Cortex of kidney (tissue), 1 donor: Measurements from ENCODE around the gene DPEP2.
"Not testable (repeated sequence)": the region's sequence is repeated elsewhere in the genome, so short reads cannot be mapped to it uniquely, and the experiment has no call there.

Experiments
- DNase-seq: peaks from one replicate; lab custom pipeline; 2025; lab: John Stamatoyannopoulos, UW

Gene DPEP2, protein sequence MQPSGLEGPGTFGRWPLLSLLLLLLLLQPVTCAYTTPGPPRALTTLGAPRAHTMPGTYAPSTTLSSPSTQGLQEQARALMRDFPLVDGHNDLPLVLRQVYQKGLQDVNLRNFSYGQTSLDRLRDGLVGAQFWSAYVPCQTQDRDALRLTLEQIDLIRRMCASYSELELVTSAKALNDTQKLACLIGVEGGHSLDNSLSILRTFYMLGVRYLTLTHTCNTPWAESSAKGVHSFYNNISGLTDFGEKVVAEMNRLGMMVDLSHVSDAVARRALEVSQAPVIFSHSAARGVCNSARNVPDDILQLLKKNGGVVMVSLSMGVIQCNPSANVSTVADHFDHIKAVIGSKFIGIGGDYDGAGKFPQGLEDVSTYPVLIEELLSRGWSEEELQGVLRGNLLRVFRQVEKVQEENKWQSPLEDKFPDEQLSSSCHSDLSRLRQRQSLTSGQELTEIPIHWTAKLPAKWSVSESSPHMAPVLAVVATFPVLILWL

DNA sequence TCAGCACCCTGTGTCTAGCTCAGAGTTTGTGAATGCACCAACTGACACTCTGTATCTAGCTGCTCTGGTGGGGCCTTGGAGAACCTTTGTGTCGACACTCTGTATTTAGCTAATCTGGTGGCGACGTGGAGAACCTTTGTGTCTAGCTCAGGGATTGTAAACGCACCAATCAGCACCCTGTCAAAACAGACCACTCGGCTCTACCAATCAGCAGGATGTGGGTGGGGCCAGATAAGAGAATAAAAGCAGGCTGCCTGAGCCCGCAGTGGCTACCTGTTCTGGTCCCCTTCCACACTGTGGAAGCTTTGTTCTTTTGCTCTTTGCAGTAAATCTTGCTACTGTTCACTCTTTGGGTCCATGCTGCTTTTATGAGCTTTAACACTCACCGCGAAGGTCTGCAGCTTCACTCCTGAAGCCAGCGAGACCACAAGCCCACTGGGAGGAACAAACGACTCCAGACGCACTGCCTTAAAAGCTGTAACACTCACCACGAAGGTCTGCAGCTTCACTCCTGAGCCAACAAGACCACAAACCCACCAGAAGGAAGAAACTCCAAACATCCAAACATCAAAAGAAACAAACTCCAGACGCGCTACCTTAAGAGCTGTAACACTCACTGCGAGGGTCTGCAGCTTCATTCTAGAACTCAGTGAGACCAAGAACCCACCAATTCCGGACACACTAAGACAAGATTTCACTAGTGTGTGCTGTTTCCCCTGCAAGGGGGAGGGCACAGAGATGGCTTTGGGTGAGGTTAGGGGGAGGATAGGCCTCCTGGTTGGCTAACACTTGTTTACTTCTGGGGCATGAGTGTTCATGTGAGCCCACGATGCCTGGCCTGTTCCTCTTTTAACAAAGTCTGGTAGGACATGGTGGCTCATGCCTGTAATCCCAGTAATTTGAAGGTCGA is at the start of gene DPEP2:
Gene DPEP2 (minus strand): TSS at position 706 of the 910 bp plus-strand sequence. CDS start 6,272 bp downstream, outside the sequence.
- not testable (repeated sequence) for DNase-seq

DNA sequence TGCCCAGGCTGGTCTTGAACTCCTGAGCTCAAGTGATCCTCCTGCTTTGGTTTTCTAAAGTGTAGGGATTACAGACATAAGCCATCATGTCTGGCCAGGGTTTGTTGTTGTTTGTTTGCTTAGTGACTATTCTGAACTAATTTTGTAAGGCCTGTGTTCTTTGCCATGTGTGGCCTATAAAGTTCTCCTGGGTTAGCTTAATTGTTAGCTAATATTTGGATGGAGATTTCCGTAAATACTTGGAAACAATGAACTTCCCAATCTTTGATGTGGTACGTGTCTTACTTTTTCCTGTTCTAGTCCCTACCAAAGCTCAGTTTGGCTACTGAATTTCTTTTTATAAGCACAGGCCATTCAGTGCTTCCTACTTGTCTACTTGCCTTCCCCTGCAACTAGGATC is 48.7 kb upstream of the DPEP2 start:
- no peak for DNase-seq

DNA sequence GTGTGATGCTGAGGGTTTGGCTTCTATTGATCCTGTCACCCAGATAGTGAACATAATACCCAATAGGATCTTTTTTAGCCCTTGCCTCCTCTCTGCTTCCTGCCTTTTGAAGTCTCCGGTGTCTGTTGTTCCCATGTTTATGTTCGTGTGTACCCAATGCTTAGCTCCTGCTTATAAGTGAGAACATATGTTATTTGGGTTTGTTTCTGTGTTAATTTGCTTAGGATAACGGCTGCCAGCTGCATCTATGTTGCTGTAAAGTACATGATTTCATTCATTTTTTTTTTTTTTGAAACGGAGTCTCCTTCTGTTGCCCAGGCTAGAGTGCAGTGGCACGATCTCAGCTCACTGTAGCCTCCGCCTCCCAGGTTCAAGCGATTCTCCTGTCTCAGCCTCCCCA is 46.8 kb upstream of the DPEP2 start:
- DNase-seq: no peak

DNA sequence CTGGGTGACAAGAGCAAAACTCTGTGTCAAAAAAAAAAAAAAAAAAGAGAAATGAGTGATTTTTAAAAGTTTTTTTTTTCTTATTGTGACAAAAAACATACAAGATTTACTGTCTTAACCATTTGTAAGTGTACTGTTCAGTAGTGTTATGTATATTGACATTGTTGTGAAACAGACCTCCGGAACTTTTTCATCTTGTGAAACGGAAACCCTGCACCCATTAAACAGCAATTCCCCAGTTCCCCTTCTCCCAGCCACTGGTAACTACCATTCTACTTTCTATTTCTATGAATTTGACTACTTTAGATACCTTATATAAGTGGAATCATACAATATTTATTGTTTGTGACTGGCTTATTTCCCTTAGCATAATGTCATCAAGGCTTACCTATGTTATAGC is 42.5 kb upstream of the DPEP2 start:
- DNase-seq: no peak

DNA sequence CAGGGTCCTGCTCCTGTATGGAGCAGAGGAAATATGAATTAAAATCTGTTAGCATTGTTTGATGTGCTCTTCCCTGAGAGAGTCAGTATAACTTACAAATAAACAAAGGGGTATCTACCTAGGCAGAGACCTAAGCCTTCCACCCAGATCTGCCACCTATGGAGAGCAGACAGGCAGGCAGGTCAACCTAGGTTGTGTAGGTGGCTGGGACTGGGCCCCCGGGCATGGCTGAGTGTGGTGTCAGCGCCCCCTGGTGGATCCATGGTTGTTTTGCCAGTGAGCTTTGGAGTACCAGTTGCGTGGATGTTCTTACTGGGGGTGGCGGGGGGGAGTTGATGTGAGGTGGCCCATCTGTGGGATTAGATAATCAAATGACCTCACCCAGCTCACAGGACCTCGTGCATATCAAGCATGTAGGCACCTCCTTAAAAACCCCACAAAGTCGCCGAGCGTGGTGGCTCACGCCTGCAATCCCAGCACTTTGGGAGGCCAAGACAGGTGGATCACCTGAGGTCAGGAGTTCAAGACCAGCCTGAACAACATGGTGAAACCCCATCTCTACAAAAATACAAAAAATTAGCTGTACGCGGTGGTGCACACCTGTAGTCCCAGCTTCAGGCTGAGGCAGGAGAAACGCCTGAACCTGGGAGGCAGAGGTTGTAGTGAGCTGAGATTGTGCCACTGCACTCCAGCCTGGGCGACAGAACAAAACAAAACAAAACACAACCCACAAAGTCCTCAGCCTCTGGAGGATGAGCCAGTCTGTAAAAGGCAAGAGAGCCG is 41.4 kb upstream of the DPEP2 start:
- DNase-seq: no peak

DNA sequence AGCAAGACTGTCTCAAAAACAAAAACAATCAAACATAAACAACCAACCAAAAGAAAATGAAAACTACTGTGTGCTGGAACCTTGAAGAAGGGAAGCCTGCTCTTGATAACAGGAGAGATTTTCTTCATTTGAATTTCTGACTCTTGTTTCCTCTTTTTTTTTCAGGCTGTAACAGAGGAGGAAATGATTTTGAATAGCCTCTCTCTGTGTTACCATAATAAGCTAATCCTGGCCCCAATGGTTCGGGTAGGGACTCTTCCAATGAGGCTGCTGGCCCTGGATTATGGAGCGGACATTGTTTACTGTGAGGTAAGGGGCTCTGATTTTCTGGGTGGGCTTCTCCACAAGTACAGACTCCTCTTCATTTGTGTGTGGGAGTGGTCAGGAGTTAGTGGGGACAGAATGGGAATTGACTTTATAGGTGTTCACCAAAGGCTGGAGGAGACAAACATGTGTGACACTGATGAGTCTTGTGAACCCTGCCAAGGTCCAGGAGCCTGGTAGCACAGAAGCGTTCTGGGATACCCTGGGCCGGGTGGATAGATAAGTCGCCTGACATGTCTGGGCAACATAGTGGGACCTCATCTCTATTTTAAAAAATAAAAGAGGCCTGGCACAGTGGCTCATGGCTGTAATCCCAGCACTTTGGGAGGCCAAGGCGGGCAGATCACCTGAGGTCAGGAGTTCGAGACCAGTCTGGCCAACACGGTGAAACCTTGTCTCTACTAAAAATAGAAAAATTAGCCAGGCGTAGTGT is 38.7 kb upstream of the DPEP2 start:
- DNase-seq: no peak

DNA sequence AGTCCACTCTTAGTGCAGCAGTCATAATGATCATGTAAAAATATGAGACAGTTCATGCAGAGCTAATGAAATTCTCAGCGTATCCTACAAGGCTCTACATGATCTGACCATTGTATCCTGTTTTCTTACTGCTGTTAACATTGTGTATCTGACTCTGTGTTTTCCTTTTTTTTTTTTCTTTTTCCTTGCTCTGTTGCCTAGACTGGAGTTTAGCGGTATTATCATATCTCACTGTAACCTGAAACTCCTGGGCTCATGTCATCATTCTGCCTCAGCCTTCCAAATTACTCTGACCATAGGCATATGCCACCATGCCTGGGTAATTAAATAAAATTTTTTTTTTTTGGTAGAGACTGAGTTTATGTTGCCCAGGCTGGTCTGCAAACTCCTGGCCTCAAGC is 35.9 kb upstream of the DPEP2 start:
- no peak for DNase-seq

DNA sequence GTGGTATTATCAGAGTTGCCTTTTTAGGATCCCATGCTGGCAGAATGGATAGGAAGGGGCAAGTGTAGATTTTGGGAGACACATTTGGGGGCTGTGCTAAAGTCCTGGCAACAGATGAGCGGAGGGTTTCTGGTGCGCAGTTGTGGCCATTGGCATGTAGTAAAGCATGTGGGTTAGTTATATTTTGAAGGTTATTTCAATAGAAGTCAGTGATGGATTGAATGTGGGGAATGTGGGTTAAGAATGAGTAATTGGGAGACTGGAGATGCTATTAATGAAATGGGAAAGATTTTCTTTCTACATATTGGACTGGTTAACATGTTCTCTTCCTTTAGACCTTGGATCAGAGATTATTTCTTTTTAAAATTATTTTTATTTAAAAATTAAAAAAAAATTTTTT is 33.8 kb upstream of the DPEP2 start:
- DNase-seq: no peak

DNA sequence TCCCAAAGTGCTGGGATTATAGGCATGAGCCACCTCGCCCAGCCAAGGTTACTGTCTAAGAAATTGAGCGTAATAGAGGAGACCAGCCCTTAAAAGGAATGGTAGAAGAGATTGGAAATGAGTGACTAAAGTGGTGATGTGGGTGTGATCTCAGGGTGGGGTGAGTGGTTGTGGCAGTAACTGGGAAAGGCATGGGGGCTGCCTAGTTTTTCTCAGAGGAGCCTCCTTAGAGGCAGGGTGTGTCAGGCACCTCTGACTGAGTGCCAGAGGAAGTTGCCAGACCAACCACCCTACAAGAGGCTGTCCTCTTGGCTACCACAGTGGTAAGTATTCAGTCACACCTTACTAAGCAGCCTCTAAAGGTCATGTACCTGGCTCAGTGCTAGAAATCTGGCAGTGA is 32.7 kb upstream of the DPEP2 start:
- no peak for DNase-seq

DNA sequence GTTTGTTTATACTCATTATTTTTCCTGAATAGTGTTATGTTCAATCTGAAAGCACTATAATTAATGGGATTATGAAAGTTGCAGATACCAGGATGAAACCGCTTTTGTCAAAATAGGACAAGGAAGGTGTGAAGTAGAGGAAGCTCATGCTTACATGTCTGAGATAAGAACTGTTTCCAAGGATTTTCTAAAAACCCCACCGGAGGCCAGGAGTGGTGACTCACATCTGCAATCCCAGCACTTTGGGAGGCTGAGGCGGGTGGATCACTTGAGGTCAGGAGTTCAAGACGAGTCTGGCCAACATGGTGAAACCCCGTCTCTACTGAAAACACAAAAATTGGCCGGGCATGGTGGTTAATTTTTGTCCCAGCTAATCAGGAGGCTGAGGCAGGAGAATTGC is 30.8 kb upstream of the DPEP2 start:
- not testable (repeated sequence) for DNase-seq

DNA sequence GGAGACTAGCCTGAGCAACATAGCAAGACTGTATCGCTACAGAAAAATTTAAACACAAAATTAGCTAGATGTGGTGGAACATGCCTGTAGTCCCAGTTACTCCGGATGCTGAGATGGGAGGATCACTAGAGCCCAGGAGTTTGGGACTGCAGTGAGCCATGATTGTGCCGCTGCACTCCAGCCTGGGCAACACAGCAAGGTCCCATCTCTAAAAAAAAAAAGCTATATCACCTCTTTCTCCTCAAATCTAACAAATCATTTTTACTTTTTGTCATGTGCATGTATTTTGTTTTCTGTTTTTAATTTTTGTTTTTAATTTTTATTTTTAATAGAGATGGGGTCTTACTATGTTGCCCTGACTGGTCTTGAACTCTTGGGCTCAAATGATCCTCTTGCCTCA is 29.7 kb upstream of the DPEP2 start:
- no peak for DNase-seq

DNA sequence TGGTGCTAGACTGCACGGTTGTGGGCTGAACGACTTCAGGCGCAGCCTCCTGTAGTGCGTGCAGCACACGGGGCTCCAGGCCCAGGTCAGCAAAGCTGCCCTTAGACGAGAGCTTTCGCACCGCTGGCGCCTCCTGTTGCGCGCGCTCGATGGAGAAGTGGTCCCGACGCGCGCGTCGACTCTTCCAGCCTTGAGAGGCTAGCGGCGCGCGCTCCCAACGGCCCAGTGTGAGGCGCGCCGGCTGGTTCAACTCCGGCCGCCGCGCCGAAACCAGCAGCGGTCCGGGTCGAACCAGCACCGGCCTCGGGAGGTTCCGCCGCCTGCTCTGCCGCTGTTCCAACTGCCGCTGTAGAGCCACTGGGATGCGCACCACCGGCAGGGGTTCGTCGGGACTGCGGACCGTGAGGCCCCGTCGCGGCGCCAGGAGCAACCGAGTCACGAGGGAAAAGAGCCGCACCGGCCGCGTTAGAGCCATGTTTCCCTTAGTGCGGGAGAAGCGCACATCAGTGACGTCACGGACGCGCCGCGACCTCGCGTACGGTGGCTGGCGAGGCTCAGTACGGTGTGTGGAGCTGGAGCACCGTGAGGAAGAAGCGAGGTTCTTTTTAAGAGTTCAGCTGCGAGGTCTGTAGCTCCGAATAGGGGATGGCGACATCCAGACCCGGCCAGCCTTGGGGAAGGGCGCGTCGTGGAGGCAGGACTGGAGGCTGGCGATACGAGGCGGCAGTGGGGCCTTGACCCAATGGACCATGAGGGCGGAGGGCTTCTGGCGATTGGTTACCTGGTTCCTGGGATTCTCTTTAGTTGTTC is 23.6 kb upstream of the DPEP2 start, which contains the start of the genes DDX28 and DUS2:
Gene DDX28 (minus strand): TSS at position 505 of the 810 bp plus-strand sequence. CDS start 30 bp downstream, at position 475.
Gene DUS2 (plus strand): TSS at position 557 of the 810 bp plus-strand sequence. CDS start 14,740 bp downstream, outside the sequence.
- DNase-seq: no peak

DNA sequence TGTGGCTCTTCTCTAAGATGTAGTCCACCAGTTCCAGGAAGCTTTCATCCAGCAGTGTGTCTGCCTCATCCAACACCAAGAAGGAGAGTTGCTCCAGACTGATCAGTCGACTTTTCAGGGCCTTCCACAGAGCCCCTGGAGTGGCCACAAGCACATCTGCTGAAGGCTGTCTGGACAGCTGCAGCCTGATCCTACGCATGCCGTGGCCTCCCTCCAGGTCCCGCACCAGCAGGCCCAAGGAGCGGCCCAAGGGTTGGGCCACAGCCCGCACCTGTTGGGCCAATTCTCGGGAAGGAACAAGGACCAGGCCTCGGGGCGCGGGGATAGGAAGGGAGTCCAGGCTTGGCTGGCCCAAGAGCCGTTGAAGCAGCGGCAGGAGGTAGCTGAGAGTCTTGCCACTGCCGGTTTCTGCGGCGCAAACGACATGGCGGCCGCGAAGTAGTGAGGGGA is 23.0 kb upstream of the DPEP2 start:
- DNase-seq: no peak

DNA sequence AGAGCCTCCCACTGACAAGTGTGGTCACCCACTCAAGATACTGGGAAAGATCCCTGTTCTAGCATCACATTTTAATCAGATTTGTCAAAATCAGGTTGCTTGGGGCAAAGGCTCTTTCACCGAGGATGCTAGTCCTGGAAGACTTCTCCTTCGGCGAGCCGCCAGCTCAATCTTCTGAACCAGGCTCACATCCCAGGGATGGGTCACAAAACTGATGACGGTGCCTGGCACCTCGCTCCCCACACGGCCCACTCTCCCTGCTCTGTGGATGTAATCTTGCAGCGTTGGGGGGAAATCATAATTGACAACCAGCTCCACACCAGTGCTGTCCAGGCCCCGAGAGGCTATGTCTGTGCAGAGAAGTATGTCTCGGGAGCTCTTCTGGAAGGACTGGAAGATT is 22.2 kb upstream of the DPEP2 start:
- DNase-seq: no peak

DNA sequence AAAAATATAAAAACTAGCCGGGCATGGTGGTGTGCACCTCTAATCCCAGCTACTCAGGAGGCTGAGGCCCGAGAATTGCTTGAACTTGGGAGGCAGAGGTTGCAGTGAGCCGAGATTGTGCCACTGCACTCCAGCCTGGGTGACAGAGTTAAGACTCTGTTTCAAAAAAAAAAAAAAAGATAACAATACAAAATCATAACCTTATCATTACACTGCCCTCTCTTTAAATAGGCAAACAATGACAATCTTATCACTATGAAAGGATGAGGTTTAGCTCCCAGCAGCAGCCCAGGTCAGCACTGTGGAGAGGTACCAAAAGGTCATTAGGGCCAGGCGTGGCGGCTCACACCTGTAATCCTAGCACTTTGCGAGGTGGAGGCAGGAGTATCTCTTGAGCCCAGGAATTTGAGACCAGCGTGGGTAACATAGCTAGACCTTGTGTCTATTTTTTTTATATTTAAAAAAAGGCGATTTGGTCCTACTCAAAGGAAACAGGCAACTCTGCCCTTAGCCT is 19.9 kb upstream of the DPEP2 start:
- DNase-seq: no peak

DNA sequence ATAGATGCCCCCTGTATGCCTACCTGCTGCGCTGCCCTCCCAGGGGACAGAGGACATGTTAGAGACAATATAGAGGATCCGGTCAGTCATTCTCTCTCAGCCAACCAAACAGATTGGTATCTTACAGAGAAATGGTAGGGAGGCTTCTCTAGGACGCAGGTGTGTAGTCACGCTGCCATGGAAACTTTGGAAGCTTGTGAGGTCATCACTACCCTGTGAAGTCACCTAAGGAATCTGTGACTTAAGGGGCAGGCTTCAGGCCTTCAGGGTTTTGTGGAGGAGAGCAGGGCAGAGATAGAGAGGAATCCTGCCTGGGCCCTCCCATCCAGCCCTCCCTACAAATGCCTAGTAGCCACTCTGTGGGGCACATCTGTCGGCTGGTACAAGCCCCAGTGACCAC is 16.4 kb upstream of the DPEP2 start, which contains the start of gene DPEP2NB:
Gene DPEP2NB (minus strand): TSS at position 231 of the 400 bp plus-strand sequence. CDS start 141 bp downstream, at position 90.
- DNase-seq: no peak

DNA sequence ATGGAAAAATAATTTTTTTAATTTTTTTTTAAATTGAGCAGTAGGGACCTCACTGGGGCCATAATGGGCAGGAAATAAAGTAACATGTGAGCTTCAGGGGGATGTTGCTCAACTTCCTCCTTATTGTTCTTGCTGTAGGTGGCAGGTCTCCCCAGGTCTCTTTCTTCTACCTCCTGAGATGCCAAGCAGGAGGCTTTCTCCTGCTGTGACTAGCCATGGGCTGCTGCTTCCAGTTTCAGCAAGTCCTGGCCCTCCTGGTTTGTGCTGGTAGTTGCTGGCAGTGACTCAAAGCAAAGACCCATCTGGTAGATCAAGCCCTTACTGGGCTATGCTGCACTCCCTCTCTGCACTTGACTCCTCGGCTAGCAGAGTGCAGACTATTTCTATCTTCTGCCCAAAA is 14.2 kb upstream of the DPEP2 start:
- DNase-seq: no peak

DNA sequence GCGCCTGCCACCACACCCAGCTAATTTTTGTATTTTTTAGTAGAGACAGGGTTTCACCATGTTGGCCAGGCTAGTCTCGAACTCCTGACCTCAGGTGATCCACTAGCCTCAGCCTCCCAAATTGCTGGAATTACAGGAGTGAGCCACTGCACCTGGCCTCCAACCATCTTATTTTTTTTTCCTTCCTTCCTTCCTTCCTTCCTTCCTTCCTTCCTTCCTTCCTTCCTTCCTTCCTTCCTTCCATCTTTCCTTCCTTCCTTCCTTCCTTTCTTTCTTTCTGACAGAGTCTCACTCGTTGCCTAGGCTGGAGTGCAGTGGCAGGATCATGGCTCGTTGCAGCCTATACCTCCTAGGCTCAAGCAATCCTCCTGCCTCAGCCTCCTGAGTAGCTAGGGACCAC is 10.6 kb upstream of the DPEP2 start:
- not testable (repeated sequence) for DNase-seq

DNA sequence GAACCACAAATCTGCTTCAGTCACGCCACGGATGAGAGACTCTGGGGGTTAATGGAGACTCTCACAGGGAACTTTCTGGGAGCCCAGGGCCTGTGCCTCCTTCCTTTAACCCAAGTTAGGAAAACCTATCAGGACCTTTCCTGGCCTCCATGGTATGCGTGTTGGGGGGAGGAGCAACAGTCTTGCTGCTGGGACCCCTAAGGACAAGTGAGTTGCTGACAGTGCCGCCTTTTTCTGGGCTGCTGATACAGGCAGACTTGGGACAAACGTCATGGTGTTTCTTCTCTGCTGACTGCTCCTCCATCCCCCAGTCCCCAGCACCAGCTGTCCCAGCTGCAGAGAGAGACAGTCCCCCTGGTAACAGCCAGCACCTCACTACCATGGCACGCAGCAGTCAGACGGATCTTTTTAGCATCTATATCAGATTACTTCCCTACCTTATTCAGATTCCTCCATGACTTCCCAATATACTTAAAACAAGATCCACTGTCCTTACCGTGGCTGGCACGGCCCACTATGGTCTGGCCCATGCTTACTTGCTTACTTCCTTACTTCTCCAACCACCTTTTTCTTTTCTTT is 10.0 kb upstream of the DPEP2 start:
- no peak for DNase-seq
